WI38 (cell line): Measurements from ENCODE around the gene PDE4D.

Experiments
- H3K4me3 ChIP-seq: 2 replicates; pipeline ENCODE4 v1.5.1; 2011; ENCODE audit warnings: low read depth, mild to moderate bottlenecking, control low read depth, low read length
- CTCF ChIP-seq: IDR thresholded peaks from 2 replicates; pipeline ENCODE4 v1.5.1; 2012; ENCODE audit warnings: low read depth, mild to moderate bottlenecking, control low read depth, low read length

Gene PDE4D

GRCh38 chr5:59253625-59254024 lies 639.9 kb downstream of the PDE4D start:
- TF ChIP-seq CTCF, result no peak
- no peak overlapping the region for H3K4me3 ChIP-seq

- no peak for TF ChIP-seq CTCF
These were observed 641.9 kb downstream of the PDE4D start for GRCh38 chr5:59251627-59252026.

DNA sequence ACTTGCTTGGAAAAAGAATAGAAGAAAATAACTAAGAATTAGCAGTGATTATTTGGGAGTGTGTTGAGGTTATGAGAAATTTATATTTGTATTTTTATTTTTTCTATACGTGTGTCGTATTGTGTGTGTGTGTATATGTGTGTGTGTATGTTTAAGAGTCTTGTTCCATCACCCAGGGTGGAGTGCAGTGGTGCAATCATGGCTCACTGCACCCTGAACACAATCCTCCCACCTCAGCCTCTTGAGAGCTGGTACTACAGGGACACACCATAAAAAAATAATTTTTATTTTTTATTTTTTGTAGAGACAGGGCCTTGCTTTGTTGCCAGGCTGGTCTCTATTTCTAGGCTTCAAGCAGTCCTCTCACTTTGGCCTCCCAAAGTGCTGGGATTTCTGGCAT lies 643.8 kb downstream of the PDE4D start:
- TF ChIP-seq CTCF, result no peak
- no peak overlapping the region for H3K4me3 ChIP-seq

More at GRCh38 chr5:59251627-59252026, 641.9 kb downstream of the PDE4D start:
- H3K4me3 ChIP-seq, result no peak overlapping the region

- TF ChIP-seq CTCF, result no peak
- no peak overlapping the region for H3K4me3 ChIP-seq
These were observed 644.4 kb downstream of the PDE4D start for GRCh38 chr5:59249160-59249559.

- H3K4me3 ChIP-seq, result no peak overlapping the region
- no peak for TF ChIP-seq CTCF
These were observed 646.6 kb downstream of the PDE4D start for GRCh38 chr5:59246882-59247281.

- H3K4me3 ChIP-seq, result no peak overlapping the region
These were observed 647.2 kb downstream of the PDE4D start for GRCh38 chr5:59246145-59246869.

GRCh38 chr5:59245198-59245597 lies 648.3 kb downstream of the PDE4D start:
- no peak overlapping the region for H3K4me3 ChIP-seq
- TF ChIP-seq CTCF, result no peak

More at GRCh38 chr5:59246145-59246869, 647.2 kb downstream of the PDE4D start:
- TF ChIP-seq CTCF, result no peak
